HG02642 (cell line): Measurements from ENCODE around the gene LCE2D.
"Not testable (repeated sequence)": the region's sequence is repeated elsewhere in the genome, so short reads cannot be mapped to it uniquely, and the experiment has no call there.

Experiments
- ATAC-seq: cut with Tn5 transposase; IDR thresholded peaks from one replicate; pipeline ENCODE4 v1.9.1; 2021; ENCODE audit warnings: mild to moderate bottlenecking; ENCODE audit not compliant: unreplicated experiment, poor library complexity

The LCE2D gene

DNA sequence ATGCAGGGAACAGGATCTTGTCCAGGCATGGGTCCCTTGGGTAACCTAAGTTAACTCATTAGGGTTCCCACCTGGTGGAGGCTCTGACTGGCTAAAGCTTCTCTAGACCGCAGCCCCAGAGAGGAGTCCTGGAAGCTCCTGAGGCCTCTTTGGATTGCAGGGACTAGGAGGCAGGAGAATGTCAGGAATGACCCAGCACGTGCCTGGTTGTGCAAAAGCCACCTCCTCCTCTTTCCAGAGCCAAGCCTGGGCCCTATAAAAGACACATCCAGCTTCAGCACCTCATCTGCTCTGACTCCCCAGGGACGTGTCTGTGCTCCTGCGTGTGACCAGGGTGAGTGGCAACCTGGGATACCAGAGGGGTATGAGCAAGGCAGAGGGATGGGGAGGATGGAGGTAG lies 22.6 kb downstream of the LCE2D start, which contains the start of gene LCE2B:
TSS of gene LCE2B (plus strand) at position 301 of the 400 bp plus-strand sequence. CDS start 721 bp downstream, outside the sequence.
- ATAC-seq, result not testable (repeated sequence)

DNA sequence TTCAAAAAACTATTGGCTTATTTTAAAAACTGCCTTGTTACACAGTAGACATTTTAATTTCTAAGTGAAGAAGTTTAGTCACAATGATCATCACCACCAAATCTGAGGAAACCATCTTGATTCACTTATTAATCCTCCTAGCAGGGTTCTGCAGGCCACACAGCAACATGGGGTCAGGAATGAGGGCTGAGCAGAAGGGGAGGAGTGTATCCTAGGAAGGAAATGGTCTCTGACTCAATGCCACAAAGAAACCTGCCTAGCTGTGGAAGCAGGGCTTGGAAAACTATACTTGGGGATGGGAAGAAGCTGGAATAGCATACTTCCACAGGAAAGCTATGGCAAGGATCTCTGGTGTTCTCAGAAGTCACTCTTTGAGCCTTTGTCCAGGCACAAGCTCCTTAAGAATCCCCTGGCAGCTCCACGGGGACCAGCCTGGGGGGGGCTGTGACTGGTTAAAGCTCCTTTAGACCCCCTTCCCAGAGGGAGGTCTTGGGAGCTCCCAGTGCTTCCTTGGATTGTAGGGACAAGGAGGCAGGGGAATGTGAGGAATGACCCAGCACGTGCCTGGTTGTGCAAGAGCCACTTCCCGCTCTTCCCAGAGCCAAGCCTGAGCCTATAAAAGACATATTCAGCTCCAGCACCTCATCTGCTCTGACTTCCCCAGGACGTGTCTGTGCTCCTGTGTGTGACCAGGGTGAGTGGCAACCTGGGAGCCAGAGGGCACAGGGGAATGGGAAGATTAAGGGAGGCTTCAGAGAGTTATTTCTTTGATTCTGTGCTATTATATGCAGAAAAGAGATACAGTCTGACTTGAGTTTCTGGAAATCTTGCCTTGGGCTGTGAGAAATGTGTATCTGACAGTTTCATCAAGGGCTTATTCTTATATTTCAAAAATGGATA lies 34.8 kb downstream of the LCE2D start, which contains the start of gene LCE2A:
TSS of gene LCE2A (plus strand) at position 645 of the 900 bp plus-strand sequence. CDS start 557 bp downstream, outside the sequence.
- ATAC-seq, result no peak

- no peak for ATAC-seq
Observed at GRCh38 chr1:152699746-152700145, 36.6 kb downstream of the LCE2D start.

DNA sequence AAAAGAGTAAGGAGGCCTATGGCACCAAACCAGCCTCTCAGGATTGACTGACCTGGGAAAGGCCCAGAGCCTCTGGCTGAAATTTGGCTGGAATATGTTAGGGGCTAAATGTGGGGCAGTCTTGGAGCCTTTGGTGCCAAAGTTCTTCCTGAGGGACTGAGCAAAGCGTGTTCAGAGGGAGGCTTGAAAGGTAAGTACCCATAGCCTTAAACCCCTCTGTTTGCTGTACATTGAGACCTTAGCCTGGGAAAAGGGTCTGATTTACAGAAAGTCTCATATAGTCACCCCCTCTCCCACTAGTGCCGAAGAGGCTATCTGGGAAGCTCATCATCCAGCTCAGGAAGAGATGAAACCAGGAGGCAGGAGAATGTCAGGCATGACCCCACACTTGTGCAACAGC lies 44.7 kb downstream of the LCE2D start, which contains the start of gene LCE4A:
TSS of gene LCE4A (plus strand) at position 301 of the 400 bp plus-strand sequence. CDS start 916 bp downstream, outside the sequence.
- no peak for ATAC-seq
